ENCODE measurements around the gene NAPEPLD.

DNA sequence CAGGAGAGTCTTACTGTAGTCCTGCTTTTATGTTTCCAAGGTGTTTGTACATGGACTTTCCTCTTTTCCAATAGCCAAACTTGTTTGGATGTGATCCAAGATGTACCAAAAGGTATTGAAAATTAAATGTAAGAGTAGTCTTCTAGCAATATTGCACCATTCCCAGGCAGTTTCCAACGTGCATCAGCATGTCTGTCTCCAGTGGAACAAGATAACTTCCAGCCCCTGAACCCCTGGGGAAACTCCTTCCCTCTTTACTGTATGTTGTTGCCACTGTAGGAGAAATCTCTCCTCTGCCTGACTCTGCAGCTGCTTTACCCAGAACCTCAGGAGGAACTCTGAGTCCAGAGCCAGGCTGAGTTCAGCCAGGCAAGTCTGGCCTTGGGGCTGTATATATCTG is 55.5 kb downstream of the NAPEPLD start:
- TF ChIP-seq, protein P1, sequence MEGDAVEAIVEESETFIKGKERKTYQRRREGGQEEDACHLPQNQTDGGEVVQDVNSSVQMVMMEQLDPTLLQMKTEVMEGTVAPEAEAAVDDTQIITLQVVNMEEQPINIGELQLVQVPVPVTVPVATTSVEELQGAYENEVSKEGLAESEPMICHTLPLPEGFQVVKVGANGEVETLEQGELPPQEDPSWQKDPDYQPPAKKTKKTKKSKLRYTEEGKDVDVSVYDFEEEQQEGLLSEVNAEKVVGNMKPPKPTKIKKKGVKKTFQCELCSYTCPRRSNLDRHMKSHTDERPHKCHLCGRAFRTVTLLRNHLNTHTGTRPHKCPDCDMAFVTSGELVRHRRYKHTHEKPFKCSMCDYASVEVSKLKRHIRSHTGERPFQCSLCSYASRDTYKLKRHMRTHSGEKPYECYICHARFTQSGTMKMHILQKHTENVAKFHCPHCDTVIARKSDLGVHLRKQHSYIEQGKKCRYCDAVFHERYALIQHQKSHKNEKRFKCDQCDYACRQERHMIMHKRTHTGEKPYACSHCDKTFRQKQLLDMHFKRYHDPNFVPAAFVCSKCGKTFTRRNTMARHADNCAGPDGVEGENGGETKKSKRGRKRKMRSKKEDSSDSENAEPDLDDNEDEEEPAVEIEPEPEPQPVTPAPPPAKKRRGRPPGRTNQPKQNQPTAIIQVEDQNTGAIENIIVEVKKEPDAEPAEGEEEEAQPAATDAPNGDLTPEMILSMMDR (IDR thresholded peaks at IDR 0.05) = no peak
- TF ChIP-seq POLR2A (IDR thresholded peaks at IDR 0.05) = no peak
